Measurements from ENCODE around the gene RPL27A.

DNA sequence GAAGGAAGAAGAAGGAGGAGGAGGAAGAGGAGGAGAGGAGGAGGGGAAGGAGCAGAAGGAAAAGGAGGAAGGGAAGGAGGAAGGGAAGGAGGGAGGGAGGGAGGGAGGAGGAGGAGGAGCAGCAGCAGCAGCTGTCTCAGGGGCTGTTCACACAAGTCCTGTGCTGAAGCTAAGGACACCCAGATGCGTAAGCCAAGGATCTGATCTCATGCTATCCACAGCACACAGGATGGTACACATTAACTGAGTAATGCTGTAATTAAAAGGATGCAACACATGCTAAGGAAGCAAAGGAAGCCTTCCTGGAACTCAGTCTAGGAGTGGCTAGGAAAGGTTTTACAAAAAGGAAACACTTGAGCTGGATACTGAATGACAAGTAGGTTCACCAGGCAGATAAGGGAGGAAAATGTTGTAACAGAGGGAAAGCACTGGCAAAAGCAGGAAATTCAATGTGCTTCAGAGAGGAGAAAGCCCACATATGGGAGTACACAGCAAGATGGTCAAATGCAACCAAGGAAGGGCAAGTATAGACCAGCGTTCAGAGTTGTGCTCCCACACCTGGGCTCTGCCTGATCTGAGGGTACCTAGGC, 32.1 kb upstream of the RPL27A start:
- TF ChIP-seq, protein P1, sequence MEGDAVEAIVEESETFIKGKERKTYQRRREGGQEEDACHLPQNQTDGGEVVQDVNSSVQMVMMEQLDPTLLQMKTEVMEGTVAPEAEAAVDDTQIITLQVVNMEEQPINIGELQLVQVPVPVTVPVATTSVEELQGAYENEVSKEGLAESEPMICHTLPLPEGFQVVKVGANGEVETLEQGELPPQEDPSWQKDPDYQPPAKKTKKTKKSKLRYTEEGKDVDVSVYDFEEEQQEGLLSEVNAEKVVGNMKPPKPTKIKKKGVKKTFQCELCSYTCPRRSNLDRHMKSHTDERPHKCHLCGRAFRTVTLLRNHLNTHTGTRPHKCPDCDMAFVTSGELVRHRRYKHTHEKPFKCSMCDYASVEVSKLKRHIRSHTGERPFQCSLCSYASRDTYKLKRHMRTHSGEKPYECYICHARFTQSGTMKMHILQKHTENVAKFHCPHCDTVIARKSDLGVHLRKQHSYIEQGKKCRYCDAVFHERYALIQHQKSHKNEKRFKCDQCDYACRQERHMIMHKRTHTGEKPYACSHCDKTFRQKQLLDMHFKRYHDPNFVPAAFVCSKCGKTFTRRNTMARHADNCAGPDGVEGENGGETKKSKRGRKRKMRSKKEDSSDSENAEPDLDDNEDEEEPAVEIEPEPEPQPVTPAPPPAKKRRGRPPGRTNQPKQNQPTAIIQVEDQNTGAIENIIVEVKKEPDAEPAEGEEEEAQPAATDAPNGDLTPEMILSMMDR (IDR thresholded peaks at IDR 0.05), result no peak
- no peak for TF ChIP-seq EZH2 (IDR thresholded peaks at IDR 0.05; ENCODE audit: borderline replicate concordance, insufficient read depth, low read depth, low read length, poor library complexity, severe bottlenecking)

Data from B cell (primary cell).